HFF-Myc (cell line): ENCODE data around the gene SHISA2.
"Not testable (repeated sequence)": the region's sequence is repeated elsewhere in the genome, so short reads cannot be mapped to it uniquely, and the experiment has no call there.

Source experiments
- DNase-seq: peaks from one replicate; pipeline ENCODE4 v3.0.0-alpha.2; 2011; ENCODE audit warnings: low read depth; ENCODE audit errors: extremely low read depth
- H3K4me3 ChIP-seq: replicated peaks from 2 replicates; pipeline ENCODE4 v1.5.1; 2011; ENCODE audit warnings: low read depth, mild to moderate bottlenecking, control low read depth, low read length
- CTCF ChIP-seq: IDR thresholded peaks from 2 replicates; pipeline ENCODE4 v1.5.1; 2012; ENCODE audit warnings: mild to moderate bottlenecking, low read depth, low read length, control low read depth; ENCODE audit errors: missing control alignments

SHISA2 gene

GRCh38 chr13:26051657-26052311 lies at the start of gene SHISA2:
Gene SHISA2, minus strand, starts transcription at chr13:26052016. Its CDS starts 1,041 bp downstream, at chr13:26050975.
- peak within 1 kb of the TSS; percentile 17; the same call in 1 of the 2 replicates for H3K4me3 ChIP-seq
- no peak for TF ChIP-seq CTCF
- no peak for DNase-seq

GRCh38 chr13:26095846-26096610 lies 44.2 kb upstream of the SHISA2 start:
- DNase-seq = no peak
- no peak for TF ChIP-seq CTCF
- H3K4me3 ChIP-seq = no peak overlapping the region

- DNase-seq = no peak
- no peak for TF ChIP-seq CTCF
- H3K4me3 ChIP-seq = no peak overlapping the region
Measured at GRCh38 chr13:26095338-26095737, 43.5 kb upstream of the SHISA2 start.

GRCh38 chr13:26076821-26077220 lies 25.0 kb upstream of the SHISA2 start:
- not testable (repeated sequence) for H3K4me3 ChIP-seq, DNase-seq

GRCh38 chr13:26075498-26075897 lies 23.7 kb upstream of the SHISA2 start:
- no peak for TF ChIP-seq CTCF
- no peak for DNase-seq

GRCh38 chr13:26074706-26075105 lies 22.9 kb upstream of the SHISA2 start:
- no peak overlapping the region for H3K4me3 ChIP-seq
- no peak for TF ChIP-seq CTCF
- DNase-seq = no peak

More at GRCh38 chr13:26075498-26075897, 23.7 kb upstream of the SHISA2 start:
- no peak overlapping the region for H3K4me3 ChIP-seq

- not testable (repeated sequence) for H3K4me3 ChIP-seq, DNase-seq
Measured at GRCh38 chr13:26072335-26072734, 20.5 kb upstream of the SHISA2 start.

GRCh38 chr13:26071691-26072090 lies 19.9 kb upstream of the SHISA2 start:
- TF ChIP-seq CTCF = no peak
- no peak for DNase-seq
- H3K4me3 ChIP-seq = no peak overlapping the region

GRCh38 chr13:26069642-26070041 lies 17.8 kb upstream of the SHISA2 start:
- not testable (repeated sequence) for DNase-seq

GRCh38 chr13:26068372-26068771 lies 16.6 kb upstream of the SHISA2 start:
- not testable (repeated sequence) for H3K4me3 ChIP-seq, DNase-seq

More at GRCh38 chr13:26069642-26070041, 17.8 kb upstream of the SHISA2 start:
- not testable (repeated sequence) for H3K4me3 ChIP-seq
